NCI-H460 (cell line): ENCODE data around the gene ZNF593. TPM values are rescaled to one million over a fixed set of nuclear protein-coding genes. Genes with fewer than 3 reads are reported as not detected.

Experiments
- DNase-seq: peaks from one replicate; pipeline ENCODE4 v3.0.0-alpha.2; 2016; ENCODE audit warnings: low read depth; ENCODE audit errors: extremely low read depth
- total RNA-seq: library from RNA; depleted of rRNA; stranded (reverse); fragments of >200 nt; shearing (Covaris generic); gene quantifications from 2 replicates; pipeline ENCODE4 v1.2.3, GENCODE V29; 2014

ZNF593 gene
- total RNA-seq, 1 experiment from 2014 or later = 39.1 TPM

- no peak for DNase-seq
Observed at GRCh38 chr1:26145960-26146294, 23.8 kb upstream of the ZNF593 start.

DNA sequence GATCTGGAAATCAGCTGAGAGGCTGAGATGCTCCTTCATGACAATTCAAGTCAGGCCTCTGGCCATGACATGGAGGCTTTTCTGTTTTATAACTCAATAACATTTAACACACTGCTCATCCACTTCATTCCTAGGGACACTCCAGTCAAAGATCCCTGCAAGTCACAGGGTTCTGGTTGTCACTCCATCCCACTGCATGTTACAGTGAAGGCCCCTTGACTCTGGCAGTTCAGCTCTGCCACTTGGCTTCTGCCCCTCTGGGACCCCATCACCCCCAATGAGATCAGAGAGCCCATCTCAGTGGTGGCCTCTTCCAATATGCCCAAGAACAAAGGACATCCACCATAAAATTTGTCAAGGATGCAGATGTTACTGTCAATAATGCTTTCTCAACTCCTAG lies 20.8 kb upstream of the ZNF593 start:
- no peak for DNase-seq

DNA sequence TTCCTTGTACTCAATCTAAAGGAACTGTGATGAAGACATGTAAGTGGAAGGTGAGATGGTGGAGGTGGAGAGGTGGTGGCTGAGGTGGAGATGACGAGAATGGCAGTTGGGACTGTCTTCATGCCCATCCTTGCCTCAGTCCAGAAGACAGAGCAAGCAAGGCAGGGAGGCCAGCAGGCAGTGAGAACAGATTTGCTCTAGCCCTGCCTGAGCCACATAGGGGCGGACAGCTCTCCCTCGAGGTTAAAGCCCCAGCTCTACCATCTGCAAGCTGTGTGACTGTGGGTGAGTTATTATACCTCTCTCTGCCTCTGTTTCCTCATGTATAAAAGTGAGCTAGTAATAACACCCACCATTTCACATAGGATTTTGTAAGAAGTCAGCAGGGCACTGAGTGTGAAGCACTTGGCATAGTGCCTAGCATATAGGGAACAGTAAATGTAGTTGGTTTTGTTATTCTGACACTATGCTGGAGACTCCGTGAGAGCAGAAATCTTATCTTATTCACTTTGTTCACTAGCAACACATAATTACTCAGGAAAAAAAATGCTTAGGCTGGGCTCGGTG lies 15.7 kb upstream of the ZNF593 start:
- no peak for DNase-seq

GRCh38 chr1:26154750-26155149 lies 15.0 kb upstream of the ZNF593 start:
- DNase-seq = no peak

- no peak for DNase-seq
Observed at GRCh38 chr1:26155370-26156284, 14.1 kb upstream of the ZNF593 start.

- DNase-seq = no peak
Observed at GRCh38 chr1:26156285-26157038, 13.2 kb upstream of the ZNF593 start.

DNA sequence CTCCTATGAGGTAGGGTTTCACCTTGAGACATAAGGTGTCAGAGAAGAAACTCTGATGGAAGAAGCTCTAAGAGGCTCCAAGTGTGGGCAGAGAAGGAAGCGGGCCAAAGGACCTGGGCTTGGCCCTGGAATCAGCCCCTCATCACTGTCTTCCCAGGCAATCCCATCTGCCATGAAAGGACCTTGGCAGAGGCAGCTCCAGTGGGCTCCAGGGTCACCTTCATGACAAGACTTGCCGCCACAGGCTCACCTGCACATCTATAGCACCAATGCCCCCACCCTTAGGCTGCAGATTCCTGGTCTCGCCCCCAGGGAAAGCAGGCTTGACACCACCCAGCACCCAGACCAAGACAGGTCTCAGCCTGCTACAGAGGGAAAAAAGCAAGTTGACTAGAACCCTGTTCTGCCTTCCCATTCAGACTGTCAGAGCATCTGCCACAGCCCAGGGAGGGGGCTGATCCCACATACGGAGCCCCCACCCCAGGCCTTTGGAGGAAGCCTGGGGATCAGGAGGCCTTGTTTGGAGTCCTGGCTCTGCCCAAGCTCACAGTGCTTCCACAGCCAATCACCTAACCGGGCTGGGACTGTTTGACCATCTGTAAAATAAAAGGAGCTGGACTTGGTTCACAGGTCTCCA lies 11.3 kb upstream of the ZNF593 start:
- no peak for DNase-seq

DNA sequence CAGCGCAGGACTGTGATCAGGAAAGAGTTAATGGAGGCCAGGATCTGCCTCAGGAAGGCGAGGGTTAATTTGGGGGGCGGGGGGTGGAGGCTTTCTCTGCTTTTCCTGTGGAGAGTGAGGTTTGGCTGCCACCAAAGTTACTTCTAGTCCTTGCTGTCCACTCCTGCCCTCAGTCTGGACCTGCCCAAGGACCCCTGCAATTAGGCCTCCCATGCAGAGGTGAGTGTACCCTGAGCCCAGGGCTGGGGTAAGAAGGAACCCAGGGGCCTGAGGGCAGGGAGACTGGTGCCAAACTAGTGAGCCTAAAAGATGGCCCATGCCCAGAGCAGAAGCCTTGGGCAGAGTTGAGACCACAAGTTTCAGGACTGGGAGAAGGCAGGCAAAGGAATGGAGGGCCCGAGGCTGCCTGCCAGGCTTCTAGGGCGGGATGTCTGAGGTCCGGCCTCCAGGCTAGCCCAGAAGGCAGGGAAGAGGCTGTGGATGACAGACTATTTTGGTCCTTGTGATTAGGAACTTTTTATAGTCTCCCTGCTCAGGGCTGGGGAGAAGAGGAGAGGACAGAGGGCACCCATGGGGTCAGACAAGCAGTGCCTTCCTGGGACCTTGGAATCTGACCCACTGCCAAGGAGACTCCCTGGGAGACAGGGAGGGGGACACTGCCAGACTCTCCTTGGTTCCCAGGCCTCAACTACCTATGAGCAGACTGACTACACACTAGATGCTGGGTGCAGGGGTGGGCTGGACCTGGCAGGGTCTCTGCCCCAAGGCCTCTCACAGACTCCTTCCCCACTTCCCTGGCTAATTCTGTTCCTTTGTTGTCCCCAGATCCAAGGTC lies 10.6 kb upstream of the ZNF593 start, which contains the start of gene FAM110D:
FAM110D (plus strand) TSS at position 172 of the 835 bp plus-strand sequence. CDS start 2,213 bp downstream, outside the sequence.
- DNase-seq = no peak

DNA sequence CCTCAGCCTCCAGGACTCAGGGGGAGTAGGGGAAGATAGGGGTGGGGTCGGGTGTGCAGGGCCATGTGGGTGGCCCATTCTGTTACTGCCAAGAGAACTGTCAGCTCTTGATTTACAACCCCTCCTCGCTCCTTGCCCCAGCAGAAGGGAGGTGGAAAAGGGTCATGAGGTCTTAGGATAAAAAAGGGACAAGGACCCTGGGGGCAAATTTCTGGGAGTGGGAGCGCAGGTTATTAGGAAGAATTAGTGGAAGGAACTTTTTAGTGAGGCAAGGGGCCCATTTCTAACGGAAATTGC lies 10.0 kb upstream of the ZNF593 start:
- no peak for DNase-seq

DNA sequence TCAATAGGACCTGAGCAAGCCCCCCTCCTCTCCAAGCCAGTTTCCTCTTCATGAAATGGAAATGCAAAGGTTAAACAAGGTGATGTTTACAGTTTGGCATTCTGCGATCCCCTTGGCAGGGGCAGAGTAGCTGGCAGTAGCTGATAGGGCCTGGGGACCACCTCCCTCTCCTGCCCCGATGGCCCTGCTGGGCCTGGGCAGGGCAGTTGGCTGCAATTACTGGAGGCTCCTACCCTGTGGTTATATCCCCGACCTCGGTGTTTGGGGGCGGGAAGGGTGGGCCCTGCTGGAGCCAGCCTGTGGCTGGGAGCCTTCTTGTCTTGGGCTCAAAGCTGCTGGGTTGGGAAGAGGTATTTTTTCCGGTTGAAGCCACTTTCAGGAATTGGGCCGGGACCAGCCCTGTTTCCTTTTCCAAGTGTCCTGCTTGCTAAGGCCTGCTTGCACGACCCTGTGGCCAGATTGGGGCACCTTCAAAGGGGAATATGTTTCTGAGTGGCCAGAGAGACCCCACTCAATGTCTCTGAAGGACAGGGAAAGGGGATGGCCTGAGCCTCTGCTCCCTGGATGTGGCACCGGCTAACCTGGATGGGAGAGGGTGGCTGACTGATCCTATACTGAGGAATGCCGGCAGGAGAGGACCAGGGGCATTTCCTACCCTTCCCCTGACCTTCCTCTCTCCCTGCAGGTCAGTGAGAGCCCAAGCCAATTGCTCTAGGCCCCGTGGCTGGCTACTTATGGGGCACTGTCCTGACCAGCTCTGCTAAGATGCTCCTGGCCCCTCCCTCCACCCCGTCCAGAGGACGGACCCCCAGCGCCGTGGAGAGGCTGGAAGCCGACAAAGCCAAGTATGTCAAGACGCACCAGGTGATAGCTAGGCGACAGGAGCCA lies 8.9 kb upstream of the ZNF593 start:
- DNase-seq = no peak

DNA sequence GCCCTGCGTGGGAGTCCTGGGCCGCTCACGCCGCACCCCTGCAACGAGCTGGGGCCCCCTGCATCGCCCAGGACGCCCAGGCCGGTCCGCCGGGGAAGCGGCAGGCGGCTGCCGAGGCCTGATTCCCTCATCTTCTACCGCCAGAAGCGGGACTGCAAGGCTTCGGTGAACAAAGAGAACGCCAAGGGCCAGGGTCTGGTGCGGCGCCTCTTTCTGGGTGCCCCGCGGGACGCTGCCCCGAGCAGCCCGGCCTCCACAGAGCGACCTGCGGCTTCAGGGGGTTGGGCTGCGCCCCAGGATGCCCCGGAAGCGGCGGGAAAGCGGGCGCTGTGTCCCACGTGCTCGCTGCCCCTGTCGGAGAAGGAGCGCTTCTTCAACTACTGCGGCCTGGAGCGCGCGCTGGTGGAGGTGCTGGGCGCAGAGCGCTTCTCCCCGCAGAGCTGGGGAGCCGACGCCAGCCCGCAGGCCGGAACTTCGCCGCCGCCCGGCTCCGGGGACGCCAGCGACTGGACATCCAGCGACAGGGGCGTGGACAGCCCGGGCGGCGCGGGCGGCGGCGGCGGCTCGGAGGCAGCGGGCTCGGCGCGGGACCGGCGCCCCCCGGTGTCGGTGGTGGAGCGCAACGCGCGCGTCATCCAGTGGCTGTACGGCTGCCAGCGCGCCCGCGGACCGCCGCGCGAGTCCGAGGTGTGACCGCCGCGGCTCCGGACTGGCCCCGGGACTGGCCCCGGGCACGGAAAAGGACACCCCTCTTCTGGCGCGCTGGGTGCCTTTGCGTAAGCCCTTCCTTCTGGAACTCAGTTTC lies 8.1 kb upstream of the ZNF593 start:
- peak; percentile 34 for DNase-seq

DNA sequence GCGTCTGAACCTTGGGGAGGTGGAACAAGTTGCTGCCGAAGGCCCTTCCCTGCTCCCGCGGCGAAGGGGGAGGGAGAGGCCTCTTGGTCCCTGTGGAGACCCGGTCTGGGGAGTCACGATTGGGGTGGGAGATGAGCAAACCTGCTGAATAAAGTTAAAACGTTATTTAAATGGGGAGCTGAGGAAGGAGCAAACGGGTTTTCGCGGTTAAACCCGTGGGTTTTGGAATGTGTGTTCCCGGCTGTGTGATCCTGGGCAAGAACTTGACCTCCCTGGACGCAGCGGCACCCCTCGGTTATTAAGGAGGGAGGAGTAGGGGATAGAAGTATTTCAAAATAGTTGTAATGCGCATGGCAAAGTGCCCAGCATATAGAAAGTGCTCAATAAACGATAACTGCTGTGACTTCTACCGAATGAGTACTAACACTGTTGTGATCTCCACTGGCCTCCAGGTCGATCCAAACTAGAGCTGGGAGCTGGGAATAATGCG lies 7.4 kb upstream of the ZNF593 start:
- no peak for DNase-seq

DNA sequence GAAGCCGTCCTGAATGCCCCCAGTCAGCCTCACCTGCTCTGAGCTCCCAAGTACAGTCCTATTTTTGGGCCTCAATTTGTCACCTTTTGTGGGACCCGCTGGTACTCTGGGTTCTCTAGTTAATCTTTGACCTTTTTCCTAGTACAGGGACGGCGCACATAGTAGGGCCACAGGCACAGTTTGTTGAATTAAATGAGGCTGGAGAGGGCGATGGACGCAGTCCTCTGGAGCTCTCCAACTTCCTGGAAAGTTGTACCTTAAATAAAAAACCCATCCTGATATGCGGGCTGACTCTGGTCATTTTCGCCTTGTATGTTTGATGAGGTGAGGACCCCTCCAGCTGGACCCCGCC lies 6.0 kb upstream of the ZNF593 start:
- DNase-seq = no peak

DNA sequence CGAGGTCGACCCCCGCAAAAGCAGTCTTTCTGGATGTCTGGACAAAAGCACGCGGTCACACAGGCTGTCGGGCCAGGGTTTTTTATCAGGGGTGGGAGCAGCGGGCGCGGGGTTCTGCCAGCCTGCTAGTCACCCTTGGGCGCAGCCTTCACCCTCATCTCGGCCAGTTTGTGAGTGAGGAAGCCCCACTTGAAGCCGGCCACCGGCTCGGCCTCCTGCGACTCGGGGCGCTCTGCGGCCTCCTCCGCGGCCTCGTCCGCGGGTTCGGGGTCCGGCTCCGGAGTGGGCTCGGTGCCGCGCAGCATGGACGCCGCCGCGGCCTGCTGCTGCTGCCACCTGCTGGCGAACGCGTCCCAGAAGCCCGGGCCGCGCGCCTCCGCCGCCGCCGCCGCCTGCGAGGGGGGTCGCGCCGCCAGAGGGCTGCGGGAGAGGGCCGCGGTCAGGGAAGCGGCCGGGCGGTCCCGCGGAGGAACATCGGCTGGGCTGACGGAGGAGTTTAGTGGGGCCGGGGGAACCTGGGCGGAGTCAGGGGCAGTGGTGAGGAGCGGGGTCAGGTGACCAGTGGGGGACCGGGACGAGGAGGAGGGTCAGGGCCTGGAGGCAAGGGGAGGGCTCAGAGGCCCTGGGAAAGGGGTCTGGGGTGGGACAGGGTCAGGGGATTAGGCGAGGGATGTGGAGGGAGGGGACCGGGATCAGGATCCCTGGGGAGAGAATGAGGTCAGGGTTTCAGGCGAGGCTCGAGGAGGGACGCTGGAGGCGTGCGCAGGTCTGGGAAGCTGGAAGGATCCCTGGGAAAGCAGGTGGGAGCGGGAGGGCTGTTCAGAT lies 5.5 kb upstream of the ZNF593 start:
- DNase-seq = no peak

DNA sequence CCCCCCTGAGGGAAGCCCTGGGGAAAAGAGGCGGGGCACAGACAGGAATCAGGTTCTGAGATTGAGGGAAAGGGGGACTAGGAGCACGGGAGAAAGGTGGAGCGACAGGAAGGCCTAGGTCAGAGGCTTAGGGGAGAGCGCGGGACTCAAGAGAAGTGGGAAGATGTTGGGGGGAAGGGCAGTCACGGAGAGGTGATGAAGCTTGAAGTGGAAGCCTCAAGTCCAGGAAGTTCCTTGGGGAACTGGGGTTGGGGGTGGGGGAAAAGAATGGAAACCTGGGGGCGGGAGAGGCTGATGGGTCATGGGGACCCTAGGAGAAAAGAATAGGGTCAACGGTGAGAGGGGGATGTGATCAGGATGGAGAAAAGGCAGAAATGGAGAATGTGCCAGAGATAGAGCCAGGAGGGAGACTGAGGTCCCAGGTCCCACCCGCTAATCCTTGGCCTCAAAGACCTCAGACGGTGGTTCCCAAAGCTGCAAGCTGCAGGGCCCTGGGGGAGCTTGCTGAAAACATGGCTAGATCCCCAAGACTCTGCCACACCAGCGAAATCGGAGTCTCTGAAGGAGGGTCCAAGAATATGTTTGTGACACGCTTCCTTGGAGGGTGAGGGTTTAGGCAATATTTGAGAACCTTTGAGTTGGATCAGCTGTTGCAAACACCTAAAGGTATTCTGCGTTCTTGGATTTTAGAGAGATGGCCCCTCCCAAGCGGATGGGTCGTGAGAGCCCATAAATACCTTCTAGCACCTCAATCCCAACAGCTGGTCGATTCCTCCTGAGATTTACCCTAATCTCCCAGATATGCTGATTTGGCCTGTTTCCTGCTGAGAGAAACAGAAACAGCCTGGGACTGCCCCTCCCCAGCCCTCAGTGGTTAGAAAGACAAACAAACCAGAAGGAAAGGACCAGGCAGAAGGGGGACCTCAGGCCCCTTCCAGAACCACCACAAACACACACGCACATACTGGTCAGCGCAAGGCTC lies 4.6 kb upstream of the ZNF593 start:
- no peak for DNase-seq

DNA sequence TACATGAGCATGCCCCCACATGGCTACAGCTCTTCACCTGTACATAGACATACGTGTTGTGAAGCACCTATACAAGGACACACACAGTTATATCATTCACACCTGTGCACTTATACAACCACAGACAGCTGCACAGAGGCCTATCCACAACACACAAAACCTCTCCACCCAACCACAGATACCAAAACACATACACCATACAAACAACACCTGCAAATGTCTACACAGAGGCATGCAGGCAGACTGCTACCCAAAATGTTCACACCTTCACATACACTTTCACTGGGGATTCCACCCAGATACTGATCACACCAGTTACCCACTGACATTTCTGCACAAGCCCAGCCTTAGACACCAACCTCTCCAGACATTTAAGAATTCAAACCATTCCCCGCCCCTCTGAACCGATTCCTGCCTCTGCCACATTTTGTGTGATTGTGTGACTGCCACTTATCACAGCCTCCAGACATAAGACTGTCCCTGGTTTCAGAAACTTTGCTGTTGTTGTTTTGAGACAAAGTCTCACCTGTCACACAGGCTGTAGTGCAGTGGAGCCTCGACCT lies 2.9 kb upstream of the ZNF593 start:
- DNase-seq = no peak
